ENCODE results near the gene TSPO2. TPM values are rescaled to one million over a fixed set of nuclear protein-coding genes. Genes with fewer than 3 reads are reported as not detected.

TSPO2 gene
- total RNA-seq, 4 donors from 2014 or later, result not detected

DNA sequence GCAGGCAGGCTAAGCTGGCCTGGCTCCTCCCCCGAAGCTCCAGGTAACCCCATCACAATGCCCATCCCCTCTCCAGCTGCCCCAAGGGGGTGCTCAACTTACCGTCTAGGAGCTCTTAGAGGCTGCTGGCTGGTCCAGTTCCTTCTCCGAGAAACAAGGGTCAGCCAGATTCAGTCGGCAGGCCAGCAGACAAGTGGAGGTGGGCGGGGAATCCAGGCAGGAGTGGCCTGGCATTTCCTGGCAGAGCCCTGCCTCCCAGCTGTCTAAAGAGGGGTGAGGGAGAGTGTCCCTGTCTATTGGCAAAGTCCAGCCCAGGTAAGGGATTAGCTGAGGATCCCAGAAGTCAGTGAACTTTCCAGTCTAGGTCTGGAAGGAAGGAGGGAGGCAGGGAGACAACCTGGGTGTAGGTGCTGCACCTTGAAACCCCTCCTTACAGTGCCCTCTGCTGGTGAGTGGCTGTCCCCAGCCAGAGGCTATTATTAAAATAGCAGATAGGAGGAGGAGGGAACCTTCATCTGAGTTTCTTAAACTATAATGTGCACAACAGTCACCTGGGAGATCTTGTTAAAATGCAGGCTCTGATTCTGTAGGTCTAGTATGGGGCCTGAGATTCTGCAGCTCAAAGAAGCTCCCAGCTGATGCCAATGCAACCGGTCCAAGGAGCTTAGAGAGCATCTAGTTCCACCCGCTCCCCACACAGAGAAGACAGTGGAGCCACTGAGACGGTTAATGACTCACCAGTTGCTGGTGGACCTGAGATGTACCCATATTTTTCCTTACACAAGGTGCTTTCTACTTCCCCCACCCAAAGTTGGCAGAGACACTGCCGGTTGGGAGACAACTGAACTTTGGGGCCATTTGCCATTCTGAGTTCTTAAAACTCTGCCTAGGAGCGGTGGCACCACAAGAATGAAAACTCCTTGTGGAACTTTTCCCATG lies 2.9 kb upstream of the TSPO2 start, which contains the start of gene UNC5CL:
UNC5CL (minus strand) TSS at position 162 of the 939 bp plus-strand sequence. CDS start 4,147 bp downstream, outside the sequence.
- TF ChIP-seq CTCF (IDR thresholded peaks at IDR 0.05), result peak; percentile 43 to 63 (median 50)
- TF ChIP-seq POLR2AphosphoS5 (IDR thresholded peaks at IDR 0.05), result no peak
- no peaks in the 10 kb centered on the region for H3K4me1 ChIP-seq
- no peak within 1 kb of the TSS for H3K27ac ChIP-seq (replicated peaks in 1 of 4)
- no peaks in the 10 kb centered on the region for H3K36me3 ChIP-seq
- H3K27me3 ChIP-seq, result no peaks in the 10 kb centered on the region
- 88% methylated on average over 7 of the region's 10 CpGs for WGBS
- intact Hi-C loops (cut with DNase I), result no loop called here
- DNase-seq (ENCODE audit: extremely low spot score), result no peak
- H3K9me3 ChIP-seq, result no peaks in the 10 kb centered on the region
- H3K4me3 ChIP-seq, result no peak within 1 kb of the TSS

DNA sequence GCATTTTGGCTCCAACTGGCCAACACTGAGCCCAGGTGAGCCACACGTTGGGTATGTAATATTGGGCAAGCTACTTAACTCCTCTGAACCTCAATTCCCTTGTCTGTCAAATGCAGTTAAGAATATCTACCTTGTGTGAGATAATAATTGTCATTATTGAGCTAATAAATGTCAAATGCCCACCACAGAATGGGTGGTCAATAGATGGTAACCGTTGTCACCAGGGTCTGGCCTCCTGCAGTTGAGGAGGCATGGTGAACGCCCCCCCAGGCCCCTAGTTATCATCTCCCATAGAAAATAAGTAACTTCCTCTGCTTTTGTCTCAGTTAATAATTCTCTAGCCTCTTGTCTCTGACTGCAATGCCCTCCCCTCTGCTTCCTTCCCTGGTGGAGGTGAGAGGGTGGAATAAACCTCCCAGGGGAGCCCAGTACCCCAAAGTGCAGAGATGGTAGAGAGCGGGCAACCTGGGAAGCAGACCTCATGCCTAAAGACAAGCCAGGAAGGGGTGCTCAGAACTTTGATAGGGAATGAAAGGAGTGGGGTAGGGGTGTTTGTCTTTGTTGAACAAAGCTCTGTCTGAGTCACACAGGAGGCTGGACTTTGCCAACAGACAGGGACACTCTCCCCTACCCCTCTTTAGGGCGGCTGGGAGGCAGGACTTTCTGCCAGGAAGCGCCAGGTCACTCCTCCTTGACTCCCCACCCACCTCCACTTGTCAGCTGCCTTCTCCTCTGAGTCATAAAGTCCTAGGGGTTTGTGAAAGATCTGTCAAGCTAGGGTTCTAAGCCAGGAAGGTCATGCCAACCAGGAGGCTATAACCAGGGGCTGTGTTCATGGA lies 1.9 kb upstream of the TSPO2 start:
- Histone ChIP-seq H3K4me1 (no peaks in the 10 kb centered on the region), H3K9me3 (no peaks in the 10 kb centered on the region), H3K27ac (replicated peaks in 1 of 4) (no peak overlapping the region), H3K4me3 (no peak overlapping the region), H3K36me3 (no peaks in the 10 kb centered on the region), H3K27me3 (no peaks in the 10 kb centered on the region)
- DNase-seq (ENCODE audit: extremely low spot score), result no peak
- TF ChIP-seq EP300 (IDR thresholded peaks at IDR 0.05), result no peak
- TF ChIP-seq POLR2AphosphoS5 (IDR thresholded peaks at IDR 0.05), result no peak
- TF ChIP-seq POLR2A (IDR thresholded peaks at IDR 0.05; ENCODE audit: low read depth), result no peak
- TF ChIP-seq CTCF (IDR thresholded peaks at IDR 0.05), result no peak
- 76% methylated on average over 5 of the region's 6 CpGs for WGBS
- intact Hi-C loops (cut with DNase I), result no loop called here

- Histone ChIP-seq H3K4me3 (no peak overlapping the region), H3K4me1 (no peaks in the 10 kb centered on the region), H3K36me3 (no peaks in the 10 kb centered on the region), H3K27ac (replicated peaks in 1 of 4) (no peak overlapping the region), H3K27me3 (no peaks in the 10 kb centered on the region), H3K9me3 (no peaks in the 10 kb centered on the region)
- TF ChIP-seq EP300 (IDR thresholded peaks at IDR 0.05), result no peak
- TF ChIP-seq POLR2AphosphoS5 (IDR thresholded peaks at IDR 0.05), result no peak
- intact Hi-C loops (cut with DNase I), result no loop called here
- WGBS, result 88% methylated on average over 1 of the region's 1 CpG
- no peak for DNase-seq (ENCODE audit: extremely low spot score)
These were observed 1.2 kb upstream of the TSPO2 start for GRCh38 chr6:41040940-41041536.

GRCh38 chr6:41043151-41043550 lies 884 bp downstream of the TSPO2 start:
- Histone ChIP-seq H3K36me3 (no peaks in the 10 kb centered on the region), H3K4me1 (peaks cover 0 to 1% (median 0%) of the 10 kb centered on the region in 4 donors), H3K4me3 (no peak overlapping the region), H3K27ac (replicated peaks in 1 of 4) (no peak overlapping the region), H3K9me3 (no peaks in the 10 kb centered on the region), H3K27me3 (no peaks in the 10 kb centered on the region)
- no peak for DNase-seq (ENCODE audit: extremely low spot score)
- no peak for TF ChIP-seq POLR2A (IDR thresholded peaks at IDR 0.05; ENCODE audit: low read depth)
- no peak for TF ChIP-seq CTCF (IDR thresholded peaks at IDR 0.05)
- TF ChIP-seq POLR2AphosphoS5 (IDR thresholded peaks at IDR 0.05), result no peak
- no peak for TF ChIP-seq EP300 (IDR thresholded peaks at IDR 0.05)
- intact Hi-C loops (cut with DNase I), result no loop called here
- 100% methylated on average over 3 of the region's 3 CpGs for WGBS

GRCh38 chr6:41045664-41046063 lies 3.4 kb downstream of the TSPO2 start:
- 73% methylated on average over 5 of the region's 5 CpGs for WGBS
- peaks cover 0 to 20% (median 9%) of the 10 kb centered on the region in 4 donors for H3K4me1 ChIP-seq
- no peaks in the 10 kb centered on the region for H3K27me3 ChIP-seq
- DNase-seq (ENCODE audit: extremely low spot score), result no peak
- H3K27ac ChIP-seq (replicated peaks in 1 of 4), result no peak overlapping the region
- no peaks in the 10 kb centered on the region for H3K36me3 ChIP-seq
- intact Hi-C loops (cut with DNase I), result no loop called here
- TF ChIP-seq EP300 (IDR thresholded peaks at IDR 0.05) (no peak), POLR2AphosphoS5 (IDR thresholded peaks at IDR 0.05) (no peak), CTCF (IDR thresholded peaks at IDR 0.05) (no peak), POLR2A (IDR thresholded peaks at IDR 0.05; ENCODE audit: low read depth) (no peak)
- H3K4me3 ChIP-seq, result no peak overlapping the region
- no peaks in the 10 kb centered on the region for H3K9me3 ChIP-seq

Measured in esophagus muscularis mucosa (tissue), 4 donors.